ENCODE data around the gene COPS2.
"Not testable (repeated sequence)": the region's sequence is repeated elsewhere in the genome, so short reads cannot be mapped to it uniquely, and the experiment has no call there.

The COPS2 gene

GRCh38 chr15:49103002-49103401 is 52.4 kb downstream of the COPS2 start:
- DNase-seq, result no peak
- TF ChIP-seq GATA1 (IDR thresholded peaks at IDR 0.05; ENCODE audit: low read depth, low read length) (no peak), POLR2A (IDR thresholded peaks at IDR 0.05; ENCODE audit: low read length) (no peak)

- no peak for DNase-seq
- no peak for TF ChIP-seq POLR2A (IDR thresholded peaks at IDR 0.05; ENCODE audit: low read length)
- TF ChIP-seq GATA1 (IDR thresholded peaks at IDR 0.05; ENCODE audit: low read depth, low read length), result no peak
Observed at GRCh38 chr15:49101536-49101935, 53.9 kb downstream of the COPS2 start.

- peak in 1 of 2 experiments; percentile 8 for DNase-seq
- TF ChIP-seq POLR2A (IDR thresholded peaks at IDR 0.05; ENCODE audit: low read length) (no peak), GATA1 (IDR thresholded peaks at IDR 0.05; ENCODE audit: low read depth, low read length) (no peak)
Observed at GRCh38 chr15:49096090-49096750, 59.2 kb downstream of the COPS2 start.

DNA sequence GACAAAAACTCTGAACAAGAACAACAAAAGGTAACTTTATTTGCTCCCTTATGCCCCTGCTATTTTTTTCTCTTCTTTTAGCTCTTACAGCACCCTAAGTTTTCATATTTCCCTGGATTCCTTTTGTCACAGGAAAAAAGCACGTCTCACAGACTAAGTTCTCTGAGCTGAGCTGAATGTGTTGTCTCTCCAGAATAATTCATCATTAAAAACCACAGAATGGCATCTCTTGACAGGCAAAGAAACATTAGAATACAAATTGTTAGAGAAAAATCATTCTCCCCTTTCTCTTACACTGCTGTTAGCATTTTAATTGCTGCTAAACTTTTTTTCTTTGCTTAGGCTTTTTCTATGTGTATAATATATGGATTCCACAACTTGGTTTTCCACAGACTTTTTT is 60.5 kb downstream of the COPS2 start:
- TF ChIP-seq GATA1 (IDR thresholded peaks at IDR 0.05; ENCODE audit: low read depth, low read length) (no peak), POLR2A (IDR thresholded peaks at IDR 0.05; ENCODE audit: low read length) (no peak)
- no peak for DNase-seq

DNA sequence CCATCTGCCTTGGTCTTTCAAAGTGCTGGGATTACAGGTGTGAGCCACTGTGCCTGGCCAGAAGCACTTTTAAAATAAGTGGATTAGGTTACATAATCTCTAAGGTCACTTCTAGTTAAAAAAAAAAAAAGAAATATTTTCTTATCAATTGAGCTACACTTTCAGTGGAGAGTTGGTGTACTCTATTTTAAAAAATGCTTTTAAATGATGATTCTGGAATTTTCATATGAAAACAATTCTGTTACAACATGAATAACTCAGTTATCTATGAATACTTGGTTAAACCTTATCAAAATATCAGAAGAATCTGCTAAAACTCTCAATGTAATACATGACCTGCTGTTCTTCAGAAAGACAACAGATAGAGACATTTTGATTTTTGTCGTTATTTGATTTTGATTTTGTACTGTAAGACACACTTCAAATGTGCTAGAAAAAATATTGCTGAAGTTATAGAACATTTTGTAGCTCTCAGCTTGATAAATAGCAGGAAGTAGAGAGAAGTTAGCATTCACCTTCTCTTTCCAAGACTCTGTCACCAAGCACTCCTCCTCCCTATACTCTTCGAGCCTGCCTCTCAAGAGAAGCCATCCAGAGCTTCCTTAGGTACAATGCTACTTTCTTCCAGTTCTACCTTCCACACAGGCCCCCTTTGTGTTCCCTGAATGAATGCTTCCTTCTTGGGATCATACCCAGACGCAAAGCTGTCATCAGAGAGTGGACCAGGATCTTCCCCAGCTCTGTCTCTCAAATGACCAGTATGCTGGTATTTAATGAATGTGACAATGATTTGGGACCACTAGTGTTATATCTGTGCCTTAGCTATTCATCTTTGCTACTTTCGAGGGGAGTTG is 61.9 kb downstream of the COPS2 start:
- TF ChIP-seq GATA1 (IDR thresholded peaks at IDR 0.05; ENCODE audit: low read depth, low read length), result no peak
- no peak for TF ChIP-seq POLR2A (IDR thresholded peaks at IDR 0.05; ENCODE audit: low read length)
- no peak for DNase-seq

DNA sequence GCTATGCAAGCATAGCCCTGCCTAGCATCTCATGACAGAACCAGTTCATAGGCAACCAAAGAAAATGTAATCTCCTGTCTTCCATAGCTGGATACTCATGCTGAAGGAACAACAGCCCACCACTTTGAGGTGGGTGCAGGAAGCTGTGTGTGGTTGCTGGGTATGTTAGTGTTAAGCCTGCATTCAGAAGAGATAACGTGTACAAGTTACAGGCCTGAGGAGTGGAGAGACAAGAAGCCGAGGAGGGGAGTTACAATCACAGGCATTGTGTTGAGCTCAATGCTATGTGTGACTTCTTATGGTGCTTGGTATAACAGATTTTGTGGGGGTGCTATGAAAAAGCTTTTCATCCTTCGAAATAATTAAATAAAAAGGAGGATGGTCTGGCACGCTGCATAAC is 66.4 kb downstream of the COPS2 start:
- DNase-seq, result no peak

DNA sequence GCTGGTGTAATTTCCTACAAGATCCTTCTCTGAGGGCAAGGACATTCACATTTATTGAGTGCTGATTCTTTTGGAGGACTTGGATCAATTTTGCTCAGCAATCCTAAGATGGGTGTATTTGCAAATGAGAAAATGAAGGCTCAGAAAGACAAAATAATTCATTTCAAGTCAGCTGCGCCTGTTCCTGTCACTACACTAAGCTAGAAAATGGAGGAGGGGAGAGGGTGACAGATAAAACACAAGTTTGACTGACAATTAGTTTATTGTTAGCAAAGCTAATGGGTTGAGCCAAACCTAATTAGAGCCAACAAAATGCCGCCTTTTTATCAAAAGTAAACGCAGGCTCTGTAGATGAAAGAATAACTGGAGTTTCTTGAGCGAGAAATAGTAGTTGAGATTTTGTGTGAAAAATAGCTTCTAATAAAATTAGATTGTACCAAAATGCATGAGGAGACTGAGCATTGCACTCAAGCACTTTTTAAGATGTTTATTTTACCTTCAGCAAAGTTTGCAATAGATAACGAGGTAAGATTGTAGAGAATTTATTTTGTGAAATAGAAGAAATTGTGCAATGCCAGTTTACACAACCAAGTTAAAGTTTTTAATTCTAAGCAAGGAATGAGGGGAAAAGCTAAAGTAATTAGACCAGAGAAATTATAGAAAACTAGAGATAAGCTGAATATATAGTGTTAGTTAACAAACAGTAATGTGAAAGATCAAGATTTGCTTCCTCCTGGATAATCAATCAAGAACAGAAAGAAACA is 69.5 kb downstream of the COPS2 start:
- TF ChIP-seq GATA1 (IDR thresholded peaks at IDR 0.05; ENCODE audit: low read depth, low read length), result no peak
- TF ChIP-seq POLR2A (IDR thresholded peaks at IDR 0.05; ENCODE audit: low read length), result no peak

More for the DNA sequence above, 66.4 kb downstream of the COPS2 start:
- TF ChIP-seq GATA1 (IDR thresholded peaks at IDR 0.05; ENCODE audit: low read depth, low read length) (no peak), POLR2A (IDR thresholded peaks at IDR 0.05; ENCODE audit: low read length) (no peak)

GRCh38 chr15:49084285-49084570 is 71.2 kb downstream of the COPS2 start:
- TF ChIP-seq POLR2A (IDR thresholded peaks at IDR 0.05; ENCODE audit: low read length), result no peak
- TF ChIP-seq GATA1 (IDR thresholded peaks at IDR 0.05; ENCODE audit: low read depth, low read length), result no peak
- DNase-seq, result no peak

More for the DNA sequence above, 69.5 kb downstream of the COPS2 start:
- DNase-seq, result no peak

DNA sequence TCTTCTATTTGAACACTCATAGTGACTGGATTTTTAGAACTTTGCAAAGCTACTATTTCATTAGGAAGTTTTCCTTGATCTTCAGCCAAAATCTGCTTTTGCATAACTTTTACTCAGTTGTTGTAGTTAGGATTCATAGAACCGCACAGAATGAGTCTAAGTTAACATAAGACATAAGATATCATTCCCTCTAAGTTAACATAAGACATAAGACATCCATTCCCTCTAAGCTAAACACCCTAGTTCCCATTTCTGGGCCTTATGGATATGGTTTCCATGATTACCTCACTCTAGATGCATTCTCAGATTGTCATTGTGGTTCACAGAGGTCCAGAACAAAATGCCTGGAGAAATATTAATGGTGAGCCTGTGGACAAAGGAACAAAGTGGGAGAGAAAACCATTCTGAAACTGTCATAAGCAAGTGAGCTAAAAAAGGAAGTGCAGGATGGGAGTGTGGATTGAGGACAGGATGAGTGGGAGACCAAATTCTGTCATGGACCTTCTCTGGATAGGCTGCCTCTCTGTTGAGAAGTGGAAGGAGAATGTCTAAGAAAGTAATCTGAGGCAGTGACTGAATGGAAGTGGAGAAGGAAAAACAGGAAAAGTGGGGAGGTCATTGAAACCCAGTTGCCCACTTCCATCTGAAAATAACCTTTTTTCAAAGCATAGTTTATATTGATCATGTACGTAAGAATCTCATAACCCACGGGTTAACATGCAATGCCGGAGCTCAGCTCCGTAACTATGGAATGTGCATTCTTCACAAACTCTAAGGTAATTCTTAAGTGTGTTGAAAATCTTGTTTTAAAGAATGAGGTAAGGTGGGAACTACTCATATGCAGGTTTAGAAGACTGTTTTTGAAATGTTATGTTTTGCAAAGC is 71.8 kb downstream of the COPS2 start:
- TF ChIP-seq POLR2A (IDR thresholded peaks at IDR 0.05; ENCODE audit: low read length) (no peak), GATA1 (IDR thresholded peaks at IDR 0.05; ENCODE audit: low read depth, low read length) (no peak)
- DNase-seq, result no peak

- TF ChIP-seq GATA1 (IDR thresholded peaks at IDR 0.05; ENCODE audit: low read depth, low read length) (no peak), POLR2A (IDR thresholded peaks at IDR 0.05; ENCODE audit: low read length) (no peak)
- DNase-seq, result no peak
Observed at GRCh38 chr15:49082960-49083359, 72.4 kb downstream of the COPS2 start.

- TF ChIP-seq GATA1 (IDR thresholded peaks at IDR 0.05; ENCODE audit: low read depth, low read length), result no peak
- no peak for DNase-seq
Observed at GRCh38 chr15:49079340-49080039, 75.9 kb downstream of the COPS2 start.

- peak; percentile 19 to 57 for DNase-seq
- TF ChIP-seq GATA1 (IDR thresholded peaks at IDR 0.05; ENCODE audit: low read depth, low read length), result no peak
- no peak for TF ChIP-seq POLR2A (IDR thresholded peaks at IDR 0.05; ENCODE audit: low read length)
Observed at GRCh38 chr15:49075881-49076280, 79.5 kb downstream of the COPS2 start.

- not testable (repeated sequence) for DNase-seq
Observed at GRCh38 chr15:49074589-49075287, 80.7 kb downstream of the COPS2 start.
